Inflammatory macrophage treated with lipopolysaccharide for 1 hour (primary cell): Measurements from ENCODE around the gene GPR143.

Experiments used
- DNase-seq, 2 donors: peaks; one replicate each; pipeline ENCODE4 v3.0.0-alpha.2; 2020 to 2022

GPR143 gene

DNA sequence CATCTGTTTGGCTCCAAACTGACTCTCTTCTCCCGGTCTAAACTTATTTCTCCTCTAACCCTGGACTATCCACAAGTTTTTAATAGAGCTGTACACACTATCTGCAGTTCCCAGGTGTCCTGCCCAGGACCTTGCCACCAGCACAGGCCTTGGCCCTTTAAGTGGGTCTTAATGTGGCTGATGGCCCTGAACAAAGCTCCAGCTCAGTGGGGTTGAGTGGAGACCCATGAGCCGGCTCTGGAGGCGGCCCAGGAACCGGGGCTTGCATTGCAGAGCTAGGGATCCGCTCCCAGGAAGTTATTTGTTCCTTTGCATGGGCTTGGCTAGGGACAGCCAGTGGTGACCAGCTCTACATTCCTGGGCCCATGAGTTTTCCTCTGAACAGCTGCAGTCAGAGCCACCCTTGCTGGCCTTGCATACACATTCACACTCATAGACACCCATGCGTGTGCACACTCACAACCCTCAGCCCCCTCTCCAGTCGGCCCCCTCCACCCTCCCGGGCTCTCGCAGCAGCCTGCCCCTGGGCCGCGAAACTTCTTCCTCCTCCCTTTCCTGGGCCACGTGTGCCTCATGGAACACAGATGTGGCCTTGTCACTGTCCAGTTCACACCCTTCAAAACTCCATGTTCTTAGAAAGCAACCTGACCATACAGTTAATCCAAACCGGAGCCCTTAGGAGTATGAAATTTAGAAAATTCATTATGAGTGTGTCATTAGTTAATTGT, 58.2 kb downstream of the GPR143 start:
- DNase-seq, result no peak

DNA sequence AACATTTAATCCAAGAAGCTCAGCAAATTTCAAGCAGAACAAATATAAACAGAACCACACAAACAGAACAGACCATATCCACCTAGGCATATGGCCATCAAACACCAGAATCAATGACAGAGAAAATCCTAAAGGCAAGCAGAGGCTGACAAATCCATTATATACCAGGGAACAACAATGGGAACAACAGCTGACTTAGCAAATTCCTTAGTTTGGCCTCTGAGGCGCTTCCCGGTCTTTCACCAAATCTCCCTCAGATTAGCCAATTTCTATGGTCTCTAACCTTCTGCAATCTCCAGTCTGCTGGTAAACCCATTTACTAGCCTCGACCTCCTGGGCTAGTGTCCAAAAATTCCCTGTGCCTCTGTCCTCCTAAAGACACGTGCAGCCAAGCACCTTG, 59.2 kb downstream of the GPR143 start:
- DNase-seq, result no peak

DNA sequence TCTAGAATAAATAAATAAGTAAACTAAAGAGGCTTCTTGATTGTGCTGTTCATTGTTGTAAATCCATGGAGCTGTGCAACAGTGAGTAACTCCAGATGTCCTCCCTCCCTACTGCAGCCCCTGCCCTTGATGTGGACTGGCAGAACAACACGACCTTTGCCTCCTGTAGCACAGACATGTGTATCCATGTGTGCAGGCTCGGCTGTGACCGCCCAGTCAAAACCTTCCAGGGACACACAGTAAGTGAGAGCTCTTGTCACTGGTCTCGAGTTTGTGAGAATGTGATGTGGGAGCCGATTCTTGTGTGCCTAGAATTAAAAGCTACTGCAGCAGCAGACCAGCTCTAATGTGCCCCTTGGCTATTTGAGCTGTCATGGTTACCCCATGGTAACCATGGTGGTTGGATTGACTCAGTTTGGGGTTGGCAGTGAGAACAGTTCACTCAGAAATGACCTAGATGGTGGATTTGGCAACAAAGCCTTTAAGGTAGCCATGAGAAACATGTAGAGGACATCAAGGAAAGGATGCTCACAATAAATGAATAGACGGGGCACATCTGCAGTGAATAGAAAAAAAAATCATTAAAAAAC, 60.7 kb downstream of the GPR143 start:
- no peak for DNase-seq

DNA sequence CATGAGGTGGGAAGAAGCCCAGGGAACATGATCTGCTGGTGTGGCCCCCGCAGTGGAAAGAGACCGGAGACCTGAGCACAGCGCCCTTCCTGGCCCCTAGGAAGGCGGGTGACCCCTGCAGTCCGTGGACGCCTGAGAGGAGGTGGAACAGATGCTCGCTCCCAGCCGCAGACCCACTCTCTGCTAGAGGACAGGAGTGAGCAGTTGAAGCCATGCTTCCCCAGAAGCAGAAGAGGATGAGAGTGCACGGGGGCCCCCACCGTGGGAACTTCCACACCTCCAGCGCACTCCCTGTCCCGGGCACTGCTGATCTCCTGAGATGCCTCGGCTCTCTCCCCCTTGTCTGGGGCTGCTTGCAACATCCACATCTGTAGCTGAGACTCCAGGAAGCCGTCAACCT, 62.2 kb downstream of the GPR143 start:
- no peak for DNase-seq

DNA sequence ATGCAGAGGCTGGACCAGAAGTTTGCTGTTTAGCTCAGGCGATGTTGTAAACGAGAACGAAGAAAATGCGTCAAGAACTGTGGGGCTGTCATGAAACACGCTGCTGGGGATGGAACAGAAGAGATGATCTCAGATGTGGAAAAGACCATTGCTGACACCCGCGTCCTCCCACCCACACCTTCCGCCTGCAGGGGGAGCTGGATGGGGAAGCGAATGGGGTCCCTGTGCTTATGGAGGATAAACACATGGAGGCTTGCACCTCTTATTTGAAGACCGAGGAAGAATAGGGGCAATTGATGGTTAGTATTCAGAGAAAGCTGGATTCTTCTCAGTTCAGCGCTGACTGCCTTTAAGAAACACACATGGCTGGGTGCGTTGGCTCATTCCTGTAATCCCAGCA, 63.9 kb downstream of the GPR143 start:
- DNase-seq, result no peak

DNA sequence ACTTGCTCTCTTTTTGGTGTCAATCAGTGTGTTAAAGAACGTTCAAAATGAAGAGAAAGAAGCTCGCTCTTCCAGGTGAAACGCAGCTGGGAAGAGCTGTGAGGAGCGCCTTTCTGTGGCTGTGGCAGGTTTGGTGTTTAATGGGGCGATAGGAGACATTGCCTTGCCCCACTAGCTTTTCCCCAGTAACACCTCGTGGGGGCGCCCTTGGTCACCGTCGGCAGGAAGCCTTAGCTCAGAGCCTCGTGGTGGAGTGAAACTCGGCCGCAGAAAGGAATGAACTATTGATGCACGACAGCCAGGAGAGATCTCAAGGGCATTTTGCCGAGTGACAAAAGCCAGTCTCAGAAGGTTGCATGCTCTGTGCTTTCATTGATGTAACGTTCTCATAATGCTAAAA, 65.1 kb downstream of the GPR143 start:
- DNase-seq, result no peak

DNA sequence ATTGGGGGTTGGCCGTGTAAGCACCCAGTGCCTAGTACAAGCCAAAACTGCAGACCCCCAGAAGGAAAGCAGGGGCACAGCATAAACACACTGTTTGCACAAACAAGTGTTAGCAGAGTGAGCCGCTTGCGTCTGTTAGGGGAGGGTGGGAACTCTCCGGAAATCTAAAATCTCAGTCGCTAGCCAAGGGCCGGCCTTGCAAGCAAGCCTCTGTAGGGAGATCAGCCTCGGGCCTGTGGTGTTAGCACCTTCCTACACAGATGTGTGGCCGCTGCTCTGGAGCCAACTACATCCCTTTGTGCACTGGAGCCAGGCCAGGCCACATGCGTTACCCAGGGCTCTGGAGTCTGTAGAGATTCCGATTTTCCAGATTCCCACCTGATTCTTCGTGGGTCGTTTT, 67.1 kb downstream of the GPR143 start:
- no peak for DNase-seq

DNA sequence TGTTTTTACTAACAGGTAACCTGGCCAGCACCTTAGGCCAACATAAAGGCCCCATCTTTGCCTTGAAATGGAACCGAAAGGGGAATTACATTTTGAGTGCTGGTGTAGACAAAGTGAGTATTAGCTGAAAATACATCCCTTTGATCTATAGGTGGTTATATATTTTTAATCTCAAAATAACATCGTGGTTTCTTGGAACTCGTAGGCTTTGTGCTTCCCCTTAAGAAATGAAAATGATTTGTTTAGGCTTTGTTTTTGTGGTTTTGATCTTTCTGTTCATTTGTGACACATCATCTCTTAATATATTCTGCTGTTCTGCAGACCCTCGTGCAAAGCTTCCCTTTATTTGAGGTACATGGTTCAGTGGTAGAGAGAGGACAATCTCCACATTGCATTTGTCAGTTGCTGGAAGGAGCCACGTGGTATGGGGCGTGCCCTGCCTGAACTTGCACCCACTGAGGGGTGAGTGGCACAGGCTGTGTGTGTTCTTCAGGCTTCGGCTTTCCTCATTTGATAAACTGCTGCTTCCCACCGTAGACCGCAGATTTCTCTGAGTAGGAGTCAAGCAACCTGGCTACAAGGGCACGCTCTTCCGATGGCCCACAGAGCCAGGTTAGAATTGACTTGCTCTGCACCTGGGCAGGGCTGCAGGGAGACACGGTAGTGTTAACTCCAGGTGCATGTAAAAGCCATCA, 72.2 kb downstream of the GPR143 start:
- DNase-seq, result no peak

DNA sequence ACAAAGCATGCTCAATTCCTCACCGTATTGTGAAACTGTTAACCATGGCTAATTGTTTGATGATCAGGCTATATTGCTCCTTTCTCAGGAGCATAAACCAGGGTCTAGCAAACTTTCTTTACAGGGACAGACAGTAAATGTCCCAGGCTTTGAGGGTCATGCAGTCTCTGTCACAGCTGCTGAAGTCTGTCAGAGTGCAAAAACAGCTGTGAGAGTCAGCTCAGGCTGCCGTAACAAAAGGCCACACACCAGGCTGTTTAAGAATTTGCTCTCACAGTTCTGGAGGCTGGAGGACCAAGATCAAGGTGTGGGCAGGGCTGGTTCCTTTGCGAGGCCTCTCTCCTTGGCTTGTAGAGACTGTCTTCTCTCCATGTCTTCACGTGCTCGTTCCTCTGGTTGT, 75.6 kb downstream of the GPR143 start:
- DNase-seq, result no peak

DNA sequence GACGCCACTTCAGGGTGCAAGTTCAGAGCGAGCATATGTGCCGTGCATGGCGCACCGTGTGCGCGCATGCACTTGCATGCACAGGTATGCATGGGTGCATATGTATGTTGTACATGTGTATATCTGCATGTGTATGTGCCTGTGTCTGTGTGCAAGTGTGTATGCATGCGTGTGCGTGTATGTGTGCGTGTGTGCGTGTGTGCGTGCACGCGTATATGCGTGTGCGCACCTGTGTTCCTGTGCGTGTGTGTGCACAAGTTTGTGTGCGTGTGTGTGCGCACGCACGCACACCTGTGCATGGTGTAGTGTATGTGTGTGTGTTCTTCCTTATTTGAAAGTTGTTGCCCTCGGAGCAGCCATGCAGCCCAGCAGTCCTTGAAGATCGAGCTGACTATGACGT, 76.8 kb downstream of the GPR143 start:
- DNase-seq, result no peak

DNA sequence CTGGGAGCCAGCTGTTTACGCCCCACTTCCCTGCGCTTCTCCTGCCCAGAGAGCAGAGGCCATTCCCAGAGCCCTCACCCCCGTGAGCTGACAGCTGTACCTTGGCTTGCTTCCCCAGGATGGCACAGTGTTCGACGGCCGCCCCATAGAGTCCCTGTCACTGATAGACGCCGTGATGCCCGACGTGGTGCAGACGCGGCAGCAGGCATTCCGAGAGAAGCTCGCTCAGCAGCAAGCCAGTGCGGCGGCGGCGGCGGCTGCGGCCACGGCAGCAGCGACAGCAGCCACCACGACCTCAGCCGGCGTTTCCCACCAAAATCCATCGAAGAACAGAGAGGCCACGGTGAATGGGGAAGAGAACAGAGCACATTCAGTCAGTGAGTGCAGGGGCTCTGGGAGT, 77.7 kb downstream of the GPR143 start:
- DNase-seq, result no peak

DNA sequence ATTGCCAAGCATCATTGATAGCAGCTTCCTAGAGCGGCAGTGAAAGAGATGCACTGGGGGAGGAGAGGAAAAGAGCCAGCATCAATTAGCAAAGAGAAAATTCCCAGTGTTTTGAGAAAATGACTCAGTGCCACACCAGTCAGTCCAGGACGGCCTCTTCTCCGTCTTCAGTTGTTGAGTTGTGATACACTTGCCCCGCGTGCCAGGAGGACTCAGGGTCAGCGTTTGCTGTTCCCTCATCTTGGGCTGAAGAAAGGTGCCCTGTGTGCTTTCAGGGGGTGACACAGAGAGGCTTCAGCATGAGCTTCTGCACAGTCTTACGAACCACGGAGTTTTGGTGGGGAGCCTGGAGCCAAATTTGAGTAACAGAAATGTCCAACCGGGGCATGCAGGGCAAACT, 82.3 kb downstream of the GPR143 start:
- no peak for DNase-seq

DNA sequence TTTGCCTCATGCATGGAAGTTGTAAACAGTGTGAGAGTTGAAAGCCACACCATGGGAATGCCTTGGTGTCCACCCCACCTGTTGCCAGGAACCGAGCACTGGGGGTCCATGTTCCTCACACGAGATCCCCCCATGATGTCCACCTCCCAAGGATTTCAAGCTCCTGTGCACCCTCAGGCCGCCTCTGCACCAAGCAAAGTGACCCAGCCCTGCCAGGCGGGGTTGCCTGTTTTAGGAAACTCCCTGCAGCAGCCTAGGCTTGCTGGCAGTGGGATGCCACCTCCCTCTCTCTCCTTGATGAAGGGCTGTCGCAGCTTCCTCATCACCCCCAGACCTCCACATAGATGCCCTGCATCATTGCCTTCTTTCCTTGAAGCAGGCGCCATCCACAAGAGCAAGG, 82.8 kb downstream of the GPR143 start:
- DNase-seq, result no peak

DNA sequence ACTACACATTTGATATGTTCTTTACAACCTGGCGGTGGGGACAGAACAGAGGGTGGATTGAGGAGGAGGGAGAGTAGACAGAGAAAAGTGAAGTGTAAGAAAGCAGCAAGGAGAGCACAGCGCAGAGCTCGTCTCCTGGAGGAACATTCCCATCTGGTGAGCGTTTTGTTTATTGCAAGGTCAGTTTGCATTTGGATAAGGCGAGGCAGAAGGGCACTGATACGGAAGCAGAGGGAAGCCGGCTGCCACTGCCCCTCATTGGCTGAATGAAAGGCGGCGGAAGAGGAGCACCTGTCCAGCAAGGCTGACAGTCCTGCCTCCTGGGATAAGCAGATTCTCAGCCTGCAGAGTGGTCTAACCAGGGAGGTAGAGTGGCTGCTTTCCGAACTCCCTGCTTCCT, 83.2 kb downstream of the GPR143 start:
- DNase-seq, result no peak

DNA sequence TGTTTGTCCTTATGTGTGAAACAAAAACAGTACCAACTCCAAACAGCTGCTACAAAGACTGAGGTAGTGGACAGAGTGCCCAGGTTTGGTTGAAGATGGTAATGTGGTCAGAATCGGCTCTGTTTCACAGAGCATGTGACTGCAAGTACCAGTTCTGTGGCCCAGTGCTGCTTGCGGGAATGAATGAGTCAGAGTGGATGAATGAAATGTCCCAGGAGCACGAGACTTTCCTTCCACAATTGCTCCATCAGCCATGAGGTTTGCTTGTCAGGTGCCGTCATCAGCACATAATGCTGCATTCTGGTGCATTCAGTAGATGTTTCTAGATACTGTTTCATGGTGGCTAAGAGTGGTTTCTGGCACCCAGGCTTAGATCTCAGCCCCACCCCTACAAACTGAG, 84.2 kb downstream of the GPR143 start:
- no peak for DNase-seq

DNA sequence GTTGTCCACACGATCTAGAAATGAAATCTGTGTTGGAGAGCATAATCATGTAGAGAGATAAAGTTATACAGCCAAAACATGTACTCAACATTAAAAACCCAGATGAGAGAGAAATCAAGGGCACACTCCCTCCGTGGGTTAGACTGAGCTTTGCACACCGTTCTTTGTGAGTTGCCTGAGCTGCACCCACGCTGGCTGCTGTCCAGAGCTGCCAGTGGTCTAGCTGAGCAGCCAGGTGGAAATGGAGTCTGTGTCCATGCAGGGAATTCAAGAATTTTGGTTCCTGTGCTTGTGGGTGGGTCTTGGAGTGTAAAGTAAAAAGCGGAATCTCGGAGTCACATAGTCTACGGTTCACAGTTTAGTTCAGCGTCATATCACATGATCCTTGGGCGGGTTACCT, 84.6 kb downstream of the GPR143 start:
- DNase-seq, result no peak

DNA sequence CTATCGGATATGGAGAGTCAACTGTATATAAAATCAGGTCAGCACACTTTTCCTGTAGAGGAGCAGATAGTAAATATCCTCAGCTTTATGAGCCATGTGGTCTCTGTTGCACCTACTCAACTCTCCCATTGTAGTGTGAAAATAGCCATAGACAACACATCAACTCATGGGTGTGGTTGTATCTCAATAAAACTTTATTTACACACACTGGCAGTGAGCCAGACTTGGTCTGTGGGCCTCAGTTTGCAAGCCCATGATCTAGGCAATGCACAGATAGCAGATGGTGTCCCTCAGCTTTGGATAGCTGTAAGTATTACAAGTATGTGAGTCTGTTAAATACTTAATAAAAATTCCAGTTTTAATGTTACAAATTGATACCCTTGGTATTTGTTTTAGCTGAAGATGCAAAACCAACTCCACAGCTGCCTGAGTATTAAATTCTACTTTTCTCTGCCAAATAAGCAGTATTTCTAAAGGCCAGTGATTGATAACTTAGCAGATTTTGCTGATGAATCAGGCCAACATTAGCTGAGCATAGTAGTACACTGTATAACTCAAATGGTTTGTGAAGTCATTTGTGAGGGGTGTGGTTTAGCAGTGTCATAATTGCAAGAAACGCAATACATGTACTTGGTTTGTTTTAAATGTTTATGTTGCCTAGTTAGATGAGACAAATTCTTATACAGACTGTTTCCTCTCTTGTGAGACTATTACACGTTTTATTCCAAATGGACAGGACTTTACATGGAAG, 87.3 kb downstream of the GPR143 start:
- DNase-seq, result no peak

DNA sequence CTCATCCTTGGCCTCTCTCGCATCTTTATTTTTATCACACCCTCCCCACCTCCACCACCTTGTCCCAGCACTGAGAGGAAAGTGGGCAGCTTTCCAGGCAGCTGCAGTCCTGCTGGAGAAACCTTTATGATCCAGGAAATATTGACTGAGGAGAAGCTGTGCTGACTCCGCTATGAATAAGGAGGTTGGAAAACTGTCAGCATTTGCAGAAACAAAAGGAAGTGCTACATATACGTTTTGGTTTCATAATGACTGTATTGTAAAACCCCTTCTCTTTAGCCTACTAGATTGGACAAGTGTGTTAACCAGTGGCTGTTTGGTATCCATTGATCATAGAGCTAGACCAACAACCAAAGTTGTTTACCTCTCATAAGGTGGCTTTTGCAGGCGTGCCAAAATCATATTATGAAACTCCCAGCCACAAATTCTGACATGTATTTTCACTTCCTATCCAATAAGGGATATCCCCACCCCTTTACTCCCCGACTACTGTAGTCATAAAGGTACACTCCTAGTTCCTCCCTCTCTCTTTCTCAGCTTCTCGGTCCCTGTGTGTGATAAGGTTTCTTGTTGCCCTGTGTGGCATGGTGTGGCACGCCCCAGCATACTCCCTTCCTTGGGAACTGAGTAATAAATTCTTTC, 88.4 kb downstream of the GPR143 start:
- DNase-seq, result peak; percentile 41 to 63

DNA sequence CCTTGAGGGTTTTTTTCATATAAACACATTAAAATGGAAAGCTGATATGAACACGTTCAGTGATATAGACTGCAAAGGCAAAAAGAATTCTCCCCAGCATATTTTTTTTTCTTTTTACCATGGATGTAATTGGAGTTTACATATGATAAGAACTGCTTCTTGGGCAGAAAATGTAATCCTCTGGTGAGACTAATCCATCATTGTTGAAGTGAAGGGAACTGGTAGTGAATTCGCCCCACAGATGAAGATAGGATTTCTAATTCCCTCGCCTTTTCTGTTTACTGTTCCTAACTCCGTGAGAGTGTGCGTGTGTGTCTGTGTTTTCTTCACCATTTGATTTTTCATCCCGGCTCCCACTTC, 88.9 kb downstream of the GPR143 start:
- DNase-seq, result no peak

DNA sequence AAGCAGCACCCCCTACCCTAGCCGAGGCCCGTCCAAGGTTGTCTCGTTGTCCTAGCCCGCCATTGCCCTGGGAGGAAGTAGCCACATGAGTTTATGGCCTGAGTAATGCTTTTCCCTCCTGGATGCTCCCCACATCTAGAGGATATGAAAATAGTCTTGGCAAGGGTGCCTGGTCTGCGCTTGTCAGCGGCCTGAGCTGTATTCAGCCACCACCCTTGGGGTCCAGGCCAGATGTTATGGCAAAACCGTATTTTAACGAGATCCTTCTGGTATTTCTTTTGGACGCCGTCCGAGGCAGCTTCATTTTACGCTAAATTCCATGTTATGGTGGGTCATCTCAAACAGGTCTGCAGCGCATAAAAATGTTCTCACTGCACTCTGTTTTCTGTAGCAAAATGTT, 89.3 kb downstream of the GPR143 start:
- no peak for DNase-seq
